H1 (cell line): Measurements from ENCODE around the gene LCN9. TPM values are rescaled to one million over a fixed set of nuclear protein-coding genes. Genes with fewer than 3 reads are reported as not detected.

Source experiments
- CTCF ChIA-PET: fragments of 300-600 bp; sonication (Branson Sonifier 250); formaldehyde crosslinking; loops from one replicate; lab custom pipeline; 2021; ENCODE audit not compliant: partially characterized antibody; lab: Charles Lee
- POLR2A ChIA-PET: fragments of 300-600 bp; sonication (Branson Sonifier 250); formaldehyde crosslinking; loops from one replicate; lab custom pipeline; 2021; ENCODE audit warnings: inconsistent platforms; ENCODE audit not compliant: partially characterized antibody; lab: Charles Lee
- DNase-seq, 2 experiments: peaks; one replicate each; pipeline versions ENCODE4 v3.0.0 to v3.0.0-alpha.2; 2010 to 2022; ENCODE audit warnings: low spot score in 2 of 2, low read depth in 1 of 2, mixed read lengths in 1 of 2
- FAIRE-seq: peaks from 2 replicates; lab custom pipeline; 2011; peaks lifted over from hg19 to GRCh38; lab: Jason Lieb, UNC
- H2AFZ ChIP-seq: 2 replicates; pipeline ENCODE4 v1.8.1; 2012; ENCODE audit warnings: low read length, inconsistent platforms
- H2AK5ac ChIP-seq: 2 replicates; pipeline ENCODE4 v1.6.1; 2013; ENCODE audit warnings: low read depth, low read length
- H2BK120ac ChIP-seq: replicated peaks from 2 replicates; pipeline ENCODE3; 2013; ENCODE audit warnings: low read depth, low read length, inconsistent platforms
- H2BK12ac ChIP-seq: 2 replicates; pipeline ENCODE4 v1.6.1; 2013; ENCODE audit warnings: low read depth, low read length
- H2BK15ac ChIP-seq: 2 replicates; pipeline ENCODE4 v1.6.1; 2013; ENCODE audit warnings: low read length
- H2BK20ac ChIP-seq: 2 replicates; pipeline ENCODE4 v1.6.1; 2013; ENCODE audit warnings: low read length
- H2BK5ac ChIP-seq: 2 replicates; pipeline ENCODE4 v1.6.1; 2013; ENCODE audit warnings: low read depth, low read length
- H3K14ac ChIP-seq: 2 replicates; pipeline ENCODE4 v1.6.1; 2013; ENCODE audit warnings: inconsistent platforms; ENCODE audit not compliant: insufficient read length
- H3K18ac ChIP-seq: 2 replicates; pipeline ENCODE4 v1.6.1; 2013; ENCODE audit warnings: low read length; ENCODE audit errors: extremely low read depth
- H3K23ac ChIP-seq: 2 replicates; pipeline ENCODE4 v1.6.1; 2013; ENCODE audit warnings: inconsistent platforms; ENCODE audit not compliant: insufficient read length
- H3K23me2 ChIP-seq: 2 replicates; pipeline ENCODE4 v1.6.1; 2013; ENCODE audit warnings: low read depth, low read length
- H3K27ac ChIP-seq: 2 replicates; pipeline ENCODE4 v1.6.1; 2011; ENCODE audit warnings: low read depth, low read length, inconsistent platforms
- H3K27me3 ChIP-seq, 4 experiments: replicated peaks in 1 of 4; 1 replicate in 1 of 4; 2 replicates in 3 of 4; pipeline versions ENCODE4 v1.6.1 to v1.8.1; 2011 to 2013; ENCODE audit warnings: low read length in 3 of 4, mild to moderate bottlenecking in 3 of 4, inconsistent platforms in 2 of 4, mixed read lengths in 2 of 4, moderate library complexity in 1 of 4; ENCODE audit not compliant: control insufficient read depth in 3 of 4, insufficient read depth in 3 of 4; ENCODE audit errors: extremely low read depth in 1 of 4
- H3K36me3 ChIP-seq, 4 experiments: 2 replicates each; pipeline versions ENCODE4 v1.6.1 to v1.8.1; 2011 to 2013; ENCODE audit warnings: mild to moderate bottlenecking in 4 of 4, low read length in 3 of 4, moderate library complexity in 2 of 4, control low read depth in 1 of 4, inconsistent platforms in 1 of 4; ENCODE audit not compliant: insufficient read depth in 4 of 4, control insufficient read depth in 2 of 4
- H3K4ac ChIP-seq: replicated peaks from 2 replicates; pipeline ENCODE3; 2013; ENCODE audit warnings: low read length, low read depth, mixed read lengths, inconsistent platforms; ENCODE audit not compliant: insufficient read length
- H3K4me1 ChIP-seq, 4 experiments: replicated peaks in 1 of 4; 1 replicate in 1 of 4; 2 replicates in 3 of 4; pipeline versions ENCODE4 v1.6.1 to v1.8.1; 2011 to 2013; ENCODE audit warnings: low read length in 3 of 4, inconsistent platforms in 2 of 4, mixed read lengths in 1 of 4; ENCODE audit not compliant: insufficient read depth in 4 of 4, control insufficient read depth in 3 of 4
- H3K4me2 ChIP-seq, 2 experiments: 2 replicates each; pipeline versions ENCODE4 v1.6.1 to v1.8.1; 2011 to 2013; ENCODE audit warnings: low read depth in 2 of 2, low read length in 2 of 2, control low read depth in 1 of 2, inconsistent platforms in 1 of 2, mild to moderate bottlenecking in 1 of 2; ENCODE audit not compliant: insufficient read depth in 1 of 2
- H3K4me3 ChIP-seq, 4 experiments: fragments of 200-600, 300-600 bp in 1 of 4; sonication (generic), shearing (Covaris generic), sonication (Bioruptor Twin) in 1 of 4; 2 replicates each; pipeline versions ENCODE4 v1.5.1 to v1.8.1; 2011 to 2016; ENCODE audit warnings: low read length in 4 of 4, low read depth in 3 of 4, control low read depth in 2 of 4, inconsistent platforms in 2 of 4, mild to moderate bottlenecking in 2 of 4, mixed read lengths in 1 of 4, moderate library complexity in 1 of 4; ENCODE audit not compliant: insufficient read depth in 2 of 4; ENCODE audit errors: extremely low read depth in 1 of 4
- H3K56ac ChIP-seq: replicated peaks from 2 replicates; pipeline ENCODE3; 2013; ENCODE audit warnings: low read depth, mild to moderate bottlenecking, mixed read lengths, low read length, inconsistent platforms; ENCODE audit not compliant: insufficient read length
- H3K79me1 ChIP-seq: 2 replicates; pipeline ENCODE4 v1.6.1; 2013; ENCODE audit warnings: low read depth, low read length, control low read depth
- H3K79me2 ChIP-seq, 2 experiments: 2 replicates each; pipeline versions ENCODE4 v1.6.1 to v1.8.1; 2012 to 2013; ENCODE audit warnings: low read length in 2 of 2, mild to moderate bottlenecking in 2 of 2, inconsistent platforms in 1 of 2; ENCODE audit not compliant: insufficient read depth in 2 of 2, control insufficient read depth in 1 of 2
- H3K9ac ChIP-seq, 4 experiments: replicated peaks in 1 of 4; 1 replicate in 1 of 4; 2 replicates in 3 of 4; pipeline versions ENCODE4 v1.6.1 to v1.8.1; 2011 to 2013; ENCODE audit warnings: low read depth in 3 of 4, low read length in 3 of 4, control low read depth in 2 of 4, mild to moderate bottlenecking in 2 of 4, moderate library complexity in 2 of 4, inconsistent platforms in 1 of 4; ENCODE audit errors: extremely low read depth in 1 of 4
- H3K9me3 ChIP-seq, 2 experiments: 2 replicates each; pipeline versions ENCODE4 v1.6.1 to v1.8.1; 2012 to 2013; ENCODE audit warnings: mild to moderate bottlenecking in 2 of 2, moderate library complexity in 2 of 2, control low read depth in 1 of 2, inconsistent platforms in 1 of 2, low read depth in 1 of 2, low read length in 1 of 2, mixed read lengths in 1 of 2; ENCODE audit not compliant: insufficient read depth in 2 of 2
- H4K20me1 ChIP-seq, 2 experiments: replicated peaks in 1 of 2; 2 replicates each; pipeline versions ENCODE3 to v1.8.1; 2011 to 2013; ENCODE audit warnings: inconsistent platforms in 2 of 2, low read length in 2 of 2, mild to moderate bottlenecking in 1 of 2; ENCODE audit not compliant: insufficient read depth in 2 of 2, control insufficient read depth in 1 of 2
- H4K5ac ChIP-seq: 2 replicates; pipeline ENCODE4 v1.6.1; 2013; ENCODE audit warnings: low read length, low read depth, mixed read lengths, inconsistent platforms; ENCODE audit not compliant: insufficient read length
- H4K8ac ChIP-seq: 2 replicates; pipeline ENCODE4 v1.8.0; 2013; ENCODE audit warnings: mild to moderate bottlenecking, moderate library complexity, low read length, inconsistent platforms; ENCODE audit not compliant: insufficient read depth; ENCODE audit errors: extremely low read depth
- H4K91ac ChIP-seq: replicated peaks from 2 replicates; pipeline ENCODE3; 2013; ENCODE audit warnings: low read length, mixed read lengths, inconsistent platforms; ENCODE audit not compliant: insufficient read length
- CTCF ChIP-seq, 3 experiments: IDR thresholded peaks; 1 replicate in 2 of 3; 2 replicates in 1 of 3; pipeline versions ENCODE4 v1.5.1 to v1.6.1; 2011; ENCODE audit warnings: low read length in 3 of 3, mild to moderate bottlenecking in 3 of 3, inconsistent platforms in 2 of 3, low read depth in 1 of 3, moderate library complexity in 1 of 3; ENCODE audit not compliant: insufficient read depth in 1 of 3; ENCODE audit errors: control extremely low read depth in 1 of 3
- RAD21 ChIP-seq, 2 experiments: IDR thresholded peaks in 1 of 2; conservative IDR thresholded peaks in 1 of 2; 2 replicates each; pipeline ENCODE4 v1.6.1; 2011; ENCODE audit warnings: low read depth in 2 of 2, low read length in 2 of 2, improper control_type of control experiment in 1 of 2, inconsistent platforms in 1 of 2, mild to moderate bottlenecking in 1 of 2, moderate library complexity in 1 of 2
- RXRA ChIP-seq: IDR thresholded peaks from 2 replicates; pipeline ENCODE4 v1.6.1; 2011; ENCODE audit warnings: low read depth, mild to moderate bottlenecking, low read length, moderate library complexity; ENCODE audit not compliant: insufficient read depth
- WGBS, 2 experiments: shearing (Covaris generic) in 1 of 2; methylation state at CpG; one replicate each; pipeline versions ENCODE4 v1.1.6 to v1.1.7; 2013 to 2015; ENCODE audit warnings: low lambda C conversion rate in 2 of 2, mixed read lengths in 2 of 2, inconsistent platforms in 1 of 2, low coverage in 1 of 2, missing lambda C conversion rate in 1 of 2; ENCODE audit not compliant: insufficient replicate concordance in 2 of 2, insufficient coverage in 1 of 2, insufficient read length in 1 of 2; ENCODE audit errors: extremely low coverage in 1 of 2, missing lambda C conversion rate in 1 of 2; 5-methylcytosine and 5-hydroxymethylcytosine counted together
- polyA plus RNA-seq, 7 experiments: library from polyadenylated mRNA; depleted of rRNA in 3 of 7; stranded (reverse) in 5 of 7; unstranded in 2 of 7; fragments of >200 nt in 5 of 7; fragments of 200-250 nt in 2 of 7; gene quantifications; 1 replicate in 5 of 7; 2 replicates in 1 of 7; 4 replicates in 1 of 7; pipeline versions ENCODE4 v1.2.1 to v1.2.3, GENCODE V29; 2011 to 2013; ENCODE audit warnings: missing spikeins in 2 of 7, mixed read lengths in 2 of 7
- total RNA-seq: library from RNA; stranded (reverse); fragmentation: NEBNext Ultra II Directional; extraction: Animal tissue kit (Norgen Biotek cat#: 25700); gene quantifications from 2 replicates; pipeline ENCODE4 v1.2.1, GENCODE V29; 2021

LCN9 gene
- total and polyA plus RNA-seq, 2 of the 8 experiments (the other 6 are each of a cell fraction or from before 2014, with no cell fraction given), result 2.3 to 3.1 TPM

GRCh38 chr9:135698767-135699166, 35.7 kb downstream of the LCN9 start:
- Histone ChIP-seq H4K8ac (no peak overlapping the region; the same call in 1 of the 2 replicates), H3K56ac (no peak overlapping the region), H3K18ac (no peak overlapping the region; the same call in 1 of the 2 replicates), H3K4me1 (peaks cover 0 to 17% (median under 1%) of the 10 kb centered on the region in 4 experiments; a peak in 3 of 7 replicates), H4K91ac (no peak overlapping the region), H3K79me2 (no peaks in the 10 kb centered on the region), H2AK5ac (no peak overlapping the region), H3K4me2 (no peak overlapping the region), H3K27ac (no peak overlapping the region), H3K9me3 (no peaks in the 10 kb centered on the region), H3K14ac (no peak overlapping the region), H3K27me3 (peaks cover 0 to 14% (median 4%) of the 10 kb centered on the region in 4 experiments; a peak in 4 of 7 replicates), H2BK5ac (no peak overlapping the region), H3K4ac (no peak overlapping the region), H2BK15ac (no peak overlapping the region), H3K4me3 (no peak overlapping the region), H4K5ac (no peak overlapping the region), H3K23me2 (peaks cover 3% of the 10 kb centered on the region; the same call in 1 of the 2 replicates), H3K23ac (no peak overlapping the region), H3K79me1 (no peaks in the 10 kb centered on the region), H2AFZ (no peak overlapping the region), H4K20me1 (peaks cover 0 to 2% of the 10 kb centered on the region in 2 experiments), H2BK120ac (no peak overlapping the region), H3K9ac (no peak overlapping the region), H3K36me3 (no peaks in the 10 kb centered on the region), H2BK12ac (peak overlapping the region; percentile 39; the same call in 1 of the 2 replicates), H2BK20ac (no peak overlapping the region)
- WGBS, 2 experiments, result 86% methylated on average over 19 of the region's 19 CpGs; no CpG with 5 or more reads in 1 of the 2 experiments
- POLR2A ChIA-PET, result no interaction called here
- DNase-seq, result peak in 1 of 2 experiments; percentile 58
- TF ChIP-seq CTCF (IDR thresholded peaks at IDR 0.05; ENCODE audit: control extremely low read depth in 1 of 3, insufficient read depth in 1 of 3, low read depth in 1 of 3, low read length in 3 of 3), result peak in 2 of 3 experiments; percentile 30 to 52; a peak in 3 of 4 replicates
- no peak for TF ChIP-seq RXRA
- peak in 1 of 2 experiments; percentile 32; a peak in 1 of 4 replicates for TF ChIP-seq RAD21 (IDR thresholded peaks at IDR 0.05 in 1 of 2, conservative IDR thresholded peaks at IDR 0.05 in 1 of 2; ENCODE audit: low read depth in 2 of 2, low read length in 2 of 2)
- CTCF ChIA-PET, result interaction anchor here (1.0 to 1.6 kb wide), 4 partner anchors 27 to 107 kb away, joined by 3 to 4 read pairs (median 3); no protein-coding TSS in a partner anchor
- no peak for FAIRE-seq
